Loucy (cell line): ENCODE data around the gene ABCC6.

Experiments
- H2AFZ ChIP-seq: fragments of 200-600 bp; sonication (generic); 2 replicates; pipeline ENCODE4 v1.6.0; 2016; ENCODE audit warnings: antibody characterized with exemption, mild to moderate bottlenecking, low read length, moderate library complexity
- H3F3A ChIP-seq: fragments of 200-600 bp; 2 replicates; pipeline ENCODE4 v1.6.0; 2016; ENCODE audit warnings: antibody characterized with exemption, low read depth, mild to moderate bottlenecking
- H3K27me3 ChIP-seq: fragments of 200-600 bp; sonication (generic); 2 replicates; pipeline ENCODE4 v1.6.1; 2014; ENCODE audit warnings: low read length, mild to moderate bottlenecking; ENCODE audit not compliant: insufficient read depth, poor library complexity, severe bottlenecking
- H3K36me3 ChIP-seq: fragments of 200-600 bp; sonication (generic); 2 replicates; pipeline ENCODE4 v1.6.1; 2016; ENCODE audit warnings: low read length; ENCODE audit not compliant: insufficient read depth
- H3K4me1 ChIP-seq: fragments of 200-600 bp; sonication (generic); 2 replicates; pipeline ENCODE4 v1.5.1; 2014; ENCODE audit warnings: low read length, mild to moderate bottlenecking; ENCODE audit not compliant: insufficient read depth, poor library complexity, severe bottlenecking
- H3K4me2 ChIP-seq: fragments of 200-600 bp; sonication (generic); 2 replicates; pipeline ENCODE4 v1.6.0; 2014; ENCODE audit warnings: antibody characterized with exemption, low read length, low read depth, mild to moderate bottlenecking; ENCODE audit not compliant: poor library complexity, severe bottlenecking
- H3K4me3 ChIP-seq: fragments of 200-600 bp; sonication (generic); 2 replicates; pipeline ENCODE4 v1.5.1; 2014; ENCODE audit warnings: low read length, mild to moderate bottlenecking, mixed read lengths; ENCODE audit not compliant: poor library complexity, severe bottlenecking
- H3K79me2 ChIP-seq: fragments of 200-600 bp; sonication (generic); 2 replicates; pipeline ENCODE4 v1.6.1; 2014; ENCODE audit warnings: low read length; ENCODE audit not compliant: insufficient read depth
- H3K9ac ChIP-seq: fragments of 200-600 bp; sonication (generic); 2 replicates; pipeline ENCODE4 v1.6.0; 2014; ENCODE audit warnings: mild to moderate bottlenecking, low read depth, low read length, moderate library complexity; ENCODE audit not compliant: poor library complexity, severe bottlenecking
- H3K9me2 ChIP-seq: fragments of 200-600 bp; sonication (generic); replicated peaks from 2 replicates; pipeline ENCODE4 v1.6.1; 2016; ENCODE audit warnings: low read depth, low read length, mixed read lengths
- H3K9me3 ChIP-seq: fragments of 200-600 bp; sonication (generic); 2 replicates; pipeline ENCODE4 v1.6.1; 2014; ENCODE audit warnings: mild to moderate bottlenecking, antibody characterized with exemption, low read length, low read depth; ENCODE audit not compliant: insufficient read depth
- H4K20me1 ChIP-seq: fragments of 200-600 bp; sonication (generic); 2 replicates; pipeline ENCODE4 v1.6.0; 2014; ENCODE audit warnings: antibody characterized with exemption, low read length, mild to moderate bottlenecking; ENCODE audit not compliant: insufficient read depth, poor library complexity, severe bottlenecking
- CTCF ChIP-seq: fragments of 200-600 bp; sonication (generic); conservative IDR thresholded peaks from 2 replicates; pipeline ENCODE4 v1.5.1; 2014; ENCODE audit warnings: mild to moderate bottlenecking, antibody characterized with exemption, low read length
- EZH2phosphoT487 ChIP-seq: fragments of 200-600 bp; IDR thresholded peaks from 2 replicates; pipeline ENCODE4 v1.6.1; 2018; ENCODE audit warnings: antibody characterized with exemption, mild to moderate bottlenecking, moderate library complexity, borderline replicate concordance

The ABCC6 gene

GRCh38 chr16:16112450-16113053, 110.7 kb downstream of the ABCC6 start:
- Histone ChIP-seq H3K36me3 (peaks cover 77% of the 10 kb centered on the region; the same call in 1 of the 2 replicates), H2AFZ (no peak overlapping the region), H3F3A (no peaks in the 10 kb centered on the region), H3K4me2 (no peak overlapping the region), H3K9ac (no peak overlapping the region), H3K4me3 (no peak overlapping the region), H4K20me1 (no peaks in the 10 kb centered on the region), H3K9me2 (no peaks in the 10 kb centered on the region), H3K27me3 (no peaks in the 10 kb centered on the region), H3K9me3 (peaks cover 9% of the 10 kb centered on the region; the same call in 1 of the 2 replicates), H3K4me1 (no peaks in the 10 kb centered on the region), H3K79me2 (no peaks in the 10 kb centered on the region)
- TF ChIP-seq CTCF (no peak), EZH2phosphoT487 (no peak)

DNA sequence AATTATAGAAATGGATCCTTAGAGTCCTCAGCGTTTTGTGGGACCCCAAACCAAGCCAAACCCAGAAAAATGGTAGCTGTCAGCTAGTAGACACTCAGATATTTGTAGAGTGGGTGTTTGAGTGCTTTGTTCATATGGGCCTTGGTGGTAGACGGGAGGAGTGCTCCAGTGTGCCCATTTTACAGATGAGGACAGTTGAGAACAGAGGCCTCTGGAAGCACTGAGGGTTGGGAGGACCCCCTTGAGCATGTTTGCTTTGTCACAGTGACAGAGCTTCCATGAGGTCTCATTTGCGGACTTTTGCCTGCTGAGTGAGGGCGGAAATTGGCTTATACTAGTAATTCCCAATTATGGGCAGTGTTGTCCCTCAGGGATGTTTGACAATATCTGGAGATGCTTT, 111.7 kb downstream of the ABCC6 start:
- no peaks in the 10 kb centered on the region for H3K4me1 ChIP-seq
- no peak for TF ChIP-seq CTCF
- TF ChIP-seq EZH2phosphoT487: no peak
- H3K27me3 ChIP-seq: no peaks in the 10 kb centered on the region
- no peaks in the 10 kb centered on the region for H3F3A ChIP-seq
- no peaks in the 10 kb centered on the region for H4K20me1 ChIP-seq
- no peaks in the 10 kb centered on the region for H3K79me2 ChIP-seq
- no peak overlapping the region for H3K4me2 ChIP-seq
- peaks cover 71% of the 10 kb centered on the region; the same call in 1 of the 2 replicates for H3K36me3 ChIP-seq
- no peak overlapping the region for H2AFZ ChIP-seq
- no peak overlapping the region for H3K4me3 ChIP-seq
- peaks cover under 1% of the 10 kb centered on the region; the same call in 1 of the 2 replicates for H3K9me3 ChIP-seq
- no peak overlapping the region for H3K9ac ChIP-seq
- H3K9me2 ChIP-seq: no peaks in the 10 kb centered on the region

DNA sequence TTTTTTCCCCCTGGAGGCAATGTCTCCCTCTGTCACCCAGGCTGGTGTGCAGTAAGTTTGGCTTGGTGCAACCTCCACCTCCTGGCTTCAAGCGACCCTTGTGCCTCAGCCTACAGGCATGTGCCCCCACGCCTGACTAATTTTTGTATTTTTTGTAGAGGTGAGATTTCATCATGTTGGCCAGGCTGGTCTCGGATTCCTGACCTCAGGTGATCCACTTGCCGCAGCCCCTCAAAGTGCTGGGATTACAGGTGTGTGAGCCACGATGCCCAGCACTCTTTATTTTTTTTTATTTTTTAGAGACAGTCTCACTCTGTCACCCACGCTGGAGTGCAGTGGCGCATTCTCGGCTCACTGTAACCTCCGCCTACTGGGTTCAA, 113.2 kb downstream of the ABCC6 start:
- Histone ChIP-seq H3K4me3 (no peak overlapping the region), H3K4me2 (no peak overlapping the region), H3F3A (no peaks in the 10 kb centered on the region), H3K4me1 (no peaks in the 10 kb centered on the region), H3K27me3 (no peaks in the 10 kb centered on the region), H3K9me2 (no peaks in the 10 kb centered on the region), H3K36me3 (peaks cover 61% of the 10 kb centered on the region; the same call in 1 of the 2 replicates), H4K20me1 (no peaks in the 10 kb centered on the region), H3K9me3 (no peaks in the 10 kb centered on the region), H2AFZ (no peak overlapping the region), H3K79me2 (no peaks in the 10 kb centered on the region), H3K9ac (no peak overlapping the region)
- no peak for TF ChIP-seq EZH2phosphoT487
- TF ChIP-seq CTCF: no peak
